ENCODE results near the gene ZP4.

- TF ChIP-seq CTCF (IDR thresholded peaks at IDR 0.05) (no peak), POLR2A (IDR thresholded peaks at IDR 0.05) (no peak)
Measured at GRCh38 chr1:237888143-237888542, 2.6 kb downstream of the ZP4 start.
